K562 (cell line): ENCODE results near the gene CXCL14.

Experiments
- CCAR2 ChIP-seq: fragments of 200-400 bp; formaldehyde crosslinking; IDR thresholded peaks from 2 replicates; pipeline ENCODE4 v1.6.1; 2017; ENCODE audit warnings: mild to moderate bottlenecking, low read depth, low read length
- DMBX1 ChIP-seq: fragments of 250-450 bp; sonication (Bioruptor Pico); IDR thresholded peaks from 2 replicates; pipeline ENCODE4 v1.8.0; 2022; ENCODE audit warnings: inconsistent platforms, mild to moderate bottlenecking, moderate library complexity, borderline replicate concordance
- HDAC8 ChIP-seq: fragments of 450-650 bp; IDR thresholded peaks from 2 replicates; pipeline ENCODE4 v1.6.1; 2016; ENCODE audit warnings: mild to moderate bottlenecking, missing genetic modification characterization, moderate library complexity, missing compliant biosample characterization
- HNRNPUL1 ChIP-seq: fragments of 200-400 bp; formaldehyde crosslinking; IDR thresholded peaks from 2 replicates; pipeline ENCODE4 v1.6.1; 2017; ENCODE audit warnings: low read length
- YY1 ChIP-seq, 3 experiments: IDR thresholded peaks; 2 replicates each; pipeline ENCODE4 v1.6.1; 2011; ENCODE audit warnings: low read length in 2 of 3, mild to moderate bottlenecking in 2 of 3, moderate library complexity in 2 of 3, borderline replicate concordance in 1 of 3, control low read depth in 1 of 3, low read depth in 1 of 3; ENCODE audit not compliant: insufficient read depth in 3 of 3, insufficient replicate concordance in 2 of 3, control insufficient read depth in 1 of 3, insufficient read length in 1 of 3; ENCODE audit errors: extremely low read depth in 1 of 3
- ZFP36 ChIP-seq: fragments of 150-350 bp; IDR thresholded peaks from 2 replicates; pipeline ENCODE4 v1.6.1; 2018; ENCODE audit warnings: low read length, low read depth; ENCODE audit not compliant: partially characterized antibody
- TF ChIP-seq, protein P1 (sequence below): sonication (generic); formaldehyde crosslinking; IDR thresholded peaks from 2 replicates; pipeline ENCODE4 v1.9.0; 2022; ENCODE audit warnings: mild to moderate bottlenecking, missing genetic modification reagents
- TF ChIP-seq, protein P2 (sequence below), 3 experiments: IDR thresholded peaks in 2 of 3; conservative IDR thresholded peaks in 1 of 3; 2 replicates each; pipeline ENCODE4 v1.5.1; 2011 to 2012; ENCODE audit warnings: low read length in 3 of 3, mild to moderate bottlenecking in 3 of 3, control low read depth in 2 of 3, improper control_type of control experiment in 1 of 3, inconsistent platforms in 1 of 3, low read depth in 1 of 3, mixed read lengths in 1 of 3, moderate library complexity in 1 of 3; ENCODE audit not compliant: insufficient read depth in 2 of 3

DNA sequence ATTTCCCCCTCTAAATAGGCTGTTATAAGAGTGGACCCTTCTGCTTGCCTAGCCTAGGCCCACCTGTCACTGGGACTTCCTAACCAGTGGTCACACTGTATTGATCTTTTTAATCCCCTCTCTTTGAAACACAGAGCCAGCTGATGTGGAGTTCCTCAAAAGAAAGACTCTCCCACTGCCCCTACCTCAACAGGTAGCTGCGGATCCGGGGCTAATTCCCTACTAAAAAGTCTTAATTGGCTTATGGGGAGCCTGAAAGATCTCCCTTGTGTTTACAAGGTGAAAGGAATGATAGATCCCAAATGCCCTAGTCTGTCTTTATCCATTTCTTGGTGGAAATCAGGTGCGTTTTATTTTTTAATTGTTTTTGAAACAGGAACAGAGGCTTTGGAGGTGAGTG, 45.0 kb downstream of the CXCL14 start:
- TF ChIP-seq ZFP36 (no peak), CCAR2 (no peak), HDAC8 (tag) (no peak), YY1 (IDR thresholded peaks at IDR 0.05; ENCODE audit: borderline replicate concordance in 1 of 3, control insufficient read depth in 1 of 3, extremely low read depth in 1 of 3, insufficient read depth in 3 of 3, insufficient read length in 1 of 3, insufficient replicate concordance in 2 of 3, low read depth in 1 of 3, low read length in 2 of 3) (no peak), DMBX1 (CRISPR knock-in tag) (no peak), HNRNPUL1 (no peak)
- TF ChIP-seq, protein P1, sequence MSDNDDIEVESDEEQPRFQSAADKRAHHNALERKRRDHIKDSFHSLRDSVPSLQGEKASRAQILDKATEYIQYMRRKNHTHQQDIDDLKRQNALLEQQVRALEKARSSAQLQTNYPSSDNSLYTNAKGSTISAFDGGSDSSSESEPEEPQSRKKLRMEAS (CRISPR knock-in tag), result no peak
- TF ChIP-seq, protein P2, sequence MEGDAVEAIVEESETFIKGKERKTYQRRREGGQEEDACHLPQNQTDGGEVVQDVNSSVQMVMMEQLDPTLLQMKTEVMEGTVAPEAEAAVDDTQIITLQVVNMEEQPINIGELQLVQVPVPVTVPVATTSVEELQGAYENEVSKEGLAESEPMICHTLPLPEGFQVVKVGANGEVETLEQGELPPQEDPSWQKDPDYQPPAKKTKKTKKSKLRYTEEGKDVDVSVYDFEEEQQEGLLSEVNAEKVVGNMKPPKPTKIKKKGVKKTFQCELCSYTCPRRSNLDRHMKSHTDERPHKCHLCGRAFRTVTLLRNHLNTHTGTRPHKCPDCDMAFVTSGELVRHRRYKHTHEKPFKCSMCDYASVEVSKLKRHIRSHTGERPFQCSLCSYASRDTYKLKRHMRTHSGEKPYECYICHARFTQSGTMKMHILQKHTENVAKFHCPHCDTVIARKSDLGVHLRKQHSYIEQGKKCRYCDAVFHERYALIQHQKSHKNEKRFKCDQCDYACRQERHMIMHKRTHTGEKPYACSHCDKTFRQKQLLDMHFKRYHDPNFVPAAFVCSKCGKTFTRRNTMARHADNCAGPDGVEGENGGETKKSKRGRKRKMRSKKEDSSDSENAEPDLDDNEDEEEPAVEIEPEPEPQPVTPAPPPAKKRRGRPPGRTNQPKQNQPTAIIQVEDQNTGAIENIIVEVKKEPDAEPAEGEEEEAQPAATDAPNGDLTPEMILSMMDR (IDR thresholded peaks at IDR 0.05 in 2 of 3, conservative IDR thresholded peaks at IDR 0.05 in 1 of 3; ENCODE audit: insufficient read depth in 2 of 3, low read depth in 1 of 3, low read length in 3 of 3), result no peak
